ENCODE results near the gene SREBF2.
"Not testable (repeated sequence)": the region's sequence is repeated elsewhere in the genome, so short reads cannot be mapped to it uniquely, and the experiment has no call there.

SREBF2 gene

GRCh38 chr22:41842996-41843970 is 10.4 kb downstream of the SREBF2 start:
- no peak for DNase-seq

GRCh38 chr22:41844036-41844435 is 11.1 kb downstream of the SREBF2 start:
- DNase-seq: no peak

- no peak for DNase-seq
Observed at GRCh38 chr22:41844513-41844912, 11.6 kb downstream of the SREBF2 start.

- no peak for DNase-seq
Observed at GRCh38 chr22:41845380-41846267, 12.7 kb downstream of the SREBF2 start.

GRCh38 chr22:41846268-41846987 is 13.5 kb downstream of the SREBF2 start:
- no peak for DNase-seq

- no peak for DNase-seq
Observed at GRCh38 chr22:41847300-41847699, 14.4 kb downstream of the SREBF2 start.

- no peak for DNase-seq
Observed at GRCh38 chr22:41848468-41848867, 15.6 kb downstream of the SREBF2 start.

- no peak for DNase-seq
Observed at GRCh38 chr22:41856469-41856868, 23.6 kb downstream of the SREBF2 start.

GRCh38 chr22:41857155-41857859 is 24.4 kb downstream of the SREBF2 start:
- DNase-seq: peak; percentile 20 to 56

GRCh38 chr22:41857860-41858199 is 24.9 kb downstream of the SREBF2 start:
- no peak for DNase-seq

- no peak for DNase-seq
Observed at GRCh38 chr22:41862160-41862529, 29.2 kb downstream of the SREBF2 start.

GRCh38 chr22:41862530-41863266 is 29.8 kb downstream of the SREBF2 start:
- no peak for DNase-seq

GRCh38 chr22:41863472-41863871 is 30.6 kb downstream of the SREBF2 start:
- DNase-seq: no peak

GRCh38 chr22:41868556-41868955 is 35.7 kb downstream of the SREBF2 start:
- DNase-seq: no peak

GRCh38 chr22:41870081-41870480 is 37.2 kb downstream of the SREBF2 start:
- not testable (repeated sequence) for DNase-seq

GRCh38 chr22:41870786-41871185 is 37.9 kb downstream of the SREBF2 start:
- no peak for DNase-seq

GRCh38 chr22:41873391-41873790 is 40.5 kb downstream of the SREBF2 start:
- DNase-seq: no peak

- DNase-seq: no peak
Observed at GRCh38 chr22:41874090-41874489, 41.2 kb downstream of the SREBF2 start.

- DNase-seq: no peak
Observed at GRCh38 chr22:41875531-41876270, 42.8 kb downstream of the SREBF2 start.

GRCh38 chr22:41876275-41876674 is 43.4 kb downstream of the SREBF2 start:
- DNase-seq: no peak

GRCh38 chr22:41876675-41877074 is 43.8 kb downstream of the SREBF2 start:
- DNase-seq: no peak
